Activated CD8-positive, alpha-beta memory T cell treated with anti-CD3 and anti-CD28 coated beads for 1 hour (primary cell): ENCODE measurements around the gene SEPTIN12.
A peak's percentile ranks its signal among the peaks of the same experiment; 100 is the strongest.

Experiments
- DNase-seq, 2 donors: peaks; one replicate each; pipeline ENCODE4 v3.0.0-alpha.2; 2020; ENCODE audit warnings: low read depth in 1 of 2; ENCODE audit errors: extremely low read depth in 1 of 2

SEPTIN12 gene

GRCh38 chr16:4734063-4734729 lies 53.9 kb downstream of the SEPTIN12 start, which contains the start of the genes ANKS3 and DNAAF8:
TSS of gene ANKS3 (minus strand) at chr16:4734271. CDS start at chr16:4730149, 4,122 bp downstream.
TSS of gene DNAAF8 (plus strand) at chr16:4734537. CDS start at chr16:4736515, 1,978 bp downstream.
- peak; percentile 30 to 68 for DNase-seq

DNA sequence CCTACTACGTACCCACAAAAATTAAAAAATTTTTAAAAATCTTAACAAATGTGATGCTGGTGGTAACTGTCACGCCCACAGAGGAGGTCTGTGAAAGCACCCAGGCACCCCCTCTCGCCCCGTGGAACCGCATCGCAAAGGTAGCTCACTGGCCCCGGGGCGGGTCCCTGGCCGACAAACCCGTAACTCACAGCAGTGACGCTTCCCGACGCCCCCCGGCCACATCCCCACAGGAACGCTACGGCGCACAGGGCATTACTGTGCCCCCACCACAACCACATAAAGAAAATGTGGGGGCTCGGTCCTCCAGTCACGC lies 54.4 kb downstream of the SEPTIN12 start:
- DNase-seq: peak; percentile 1 to 2

DNA sequence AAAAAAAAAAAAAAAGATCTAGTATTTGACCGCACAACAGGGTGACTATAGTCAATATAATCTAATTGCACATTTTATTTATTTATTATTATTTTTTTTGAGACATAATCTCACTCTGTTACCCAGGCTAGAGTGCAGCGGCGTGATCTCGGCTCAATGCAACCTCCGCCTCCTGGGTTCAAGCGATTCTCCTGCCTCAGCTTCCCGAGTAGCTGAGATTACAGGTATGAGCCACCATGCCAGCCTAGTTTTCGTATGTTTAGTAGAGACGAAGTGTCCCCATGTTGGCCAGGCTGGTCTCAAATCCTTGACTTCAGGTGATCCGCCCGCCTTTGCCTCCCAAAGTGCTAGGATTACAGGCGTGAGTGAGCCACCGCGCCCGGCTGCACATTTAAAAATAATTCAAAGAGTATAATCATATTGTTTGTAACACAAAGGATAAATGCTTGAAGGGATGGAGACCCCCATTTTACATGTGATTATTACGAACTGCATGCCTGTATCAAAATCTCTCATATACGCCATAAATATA lies 54.9 kb downstream of the SEPTIN12 start:
- no peak for DNase-seq

- DNase-seq: no peak
Observed at GRCh38 chr16:4729876-4730275, 58.3 kb downstream of the SEPTIN12 start.

GRCh38 chr16:4728676-4729075 lies 59.5 kb downstream of the SEPTIN12 start:
- no peak for DNase-seq
